GM19099 (cell line): ENCODE results near the gene MYOZ2.

Source experiments
- POLR2A ChIP-seq: IDR thresholded peaks from 3 replicates; pipeline ENCODE4 v1.6.1; 2011; ENCODE audit warnings: low read depth; ENCODE audit not compliant: insufficient read length; ENCODE audit errors: extremely low read depth

Gene MYOZ2

GRCh38 chr4:119135721-119136121 lies at the start of gene MYOZ2:
Gene MYOZ2, plus strand, starts transcription at chr4:119135832. Its CDS starts 694 bp downstream, at chr4:119136526.
- no peak for TF ChIP-seq POLR2A

GRCh38 chr4:119087121-119087520 lies 48.5 kb upstream of the MYOZ2 start:
- no peak for TF ChIP-seq POLR2A

GRCh38 chr4:119087656-119088055 lies 48.0 kb upstream of the MYOZ2 start:
- no peak for TF ChIP-seq POLR2A

- TF ChIP-seq POLR2A, result no peak
Observed at GRCh38 chr4:119093042-119093827, 42.4 kb upstream of the MYOZ2 start.

GRCh38 chr4:119097282-119097900 lies 38.2 kb upstream of the MYOZ2 start:
- no peak for TF ChIP-seq POLR2A

GRCh38 chr4:119098306-119098705 lies 37.3 kb upstream of the MYOZ2 start:
- TF ChIP-seq POLR2A, result no peak

GRCh38 chr4:119099227-119099810 lies 36.3 kb upstream of the MYOZ2 start:
- no peak for TF ChIP-seq POLR2A

- no peak for TF ChIP-seq POLR2A
Observed at GRCh38 chr4:119100655-119101054, 35.0 kb upstream of the MYOZ2 start.

GRCh38 chr4:119103263-119103662 lies 32.4 kb upstream of the MYOZ2 start:
- no peak for TF ChIP-seq POLR2A

- TF ChIP-seq POLR2A, result no peak
Observed at GRCh38 chr4:119104644-119105273, 30.9 kb upstream of the MYOZ2 start.

- TF ChIP-seq POLR2A, result no peak
Observed at GRCh38 chr4:119105605-119106004, 30.0 kb upstream of the MYOZ2 start.

GRCh38 chr4:119106036-119107000 lies 29.3 kb upstream of the MYOZ2 start:
- no peak for TF ChIP-seq POLR2A

GRCh38 chr4:119110121-119110520 lies 25.5 kb upstream of the MYOZ2 start:
- TF ChIP-seq POLR2A, result no peak

- no peak for TF ChIP-seq POLR2A
Observed at GRCh38 chr4:119111296-119111695, 24.3 kb upstream of the MYOZ2 start.
